ENCODE measurements around the gene ATP1A4.

Gene ATP1A4

DNA sequence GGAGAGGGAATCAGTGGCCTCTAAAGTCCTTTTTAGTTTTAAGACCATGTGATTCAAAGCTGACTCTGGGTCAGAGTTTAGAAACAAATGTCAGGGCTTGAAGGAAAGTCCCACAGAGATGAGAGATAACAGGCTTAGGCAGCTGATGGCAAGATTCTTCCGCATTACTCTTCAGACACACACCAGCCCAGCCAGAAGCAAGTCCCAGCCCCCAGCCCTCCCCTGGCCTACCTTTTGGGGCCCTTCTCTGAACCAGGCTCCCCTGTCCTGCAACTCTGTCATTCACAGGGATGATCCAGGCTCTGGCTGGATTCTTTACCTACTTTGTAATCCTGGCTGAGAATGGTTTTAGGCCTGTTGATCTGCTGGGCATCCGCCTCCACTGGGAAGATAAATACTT lies 25.8 kb downstream of the ATP1A4 start:
- no peak for DNase-seq (ENCODE audit: low spot score)

DNA sequence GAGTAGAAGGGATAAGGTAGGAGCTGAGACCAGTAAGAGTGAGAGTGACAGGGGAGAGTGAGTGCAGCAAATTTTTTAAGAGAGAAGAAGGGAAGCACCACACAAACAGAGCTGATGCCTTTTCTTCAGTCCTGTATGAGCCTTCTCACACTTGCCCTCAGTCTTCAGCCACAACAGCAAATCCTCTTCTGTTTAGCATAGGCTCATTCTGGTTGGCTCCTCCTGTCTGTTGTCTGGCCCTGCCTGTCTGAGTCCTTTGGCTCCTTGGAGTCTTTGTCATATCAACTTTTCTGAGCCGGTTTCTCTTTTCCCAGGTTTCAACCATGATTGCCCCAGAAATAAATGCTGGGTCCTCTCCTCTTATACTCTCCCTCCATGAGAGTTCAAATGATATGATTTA lies 26.3 kb downstream of the ATP1A4 start:
- no peak for DNase-seq (ENCODE audit: low spot score)

DNA sequence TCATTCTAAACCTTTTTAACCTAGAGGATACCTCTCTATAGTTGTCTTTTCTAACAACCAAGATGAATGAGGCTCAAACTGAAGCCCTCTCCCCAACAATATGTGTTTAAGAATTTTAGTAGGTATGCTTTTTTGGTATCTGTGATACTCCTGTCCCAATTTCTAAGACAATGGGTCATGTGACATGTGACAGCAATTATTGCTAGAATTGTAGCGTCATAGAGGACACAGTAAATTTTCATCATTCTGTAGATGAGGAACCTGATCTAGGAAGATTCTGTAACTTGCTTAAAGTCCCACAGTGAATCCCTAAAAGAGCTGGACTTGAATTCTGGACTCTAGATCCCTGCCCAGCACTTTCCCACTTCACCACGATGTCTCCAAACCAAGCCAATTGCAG lies 27.3 kb downstream of the ATP1A4 start:
- no peak for DNase-seq (ENCODE audit: low spot score)

DNA sequence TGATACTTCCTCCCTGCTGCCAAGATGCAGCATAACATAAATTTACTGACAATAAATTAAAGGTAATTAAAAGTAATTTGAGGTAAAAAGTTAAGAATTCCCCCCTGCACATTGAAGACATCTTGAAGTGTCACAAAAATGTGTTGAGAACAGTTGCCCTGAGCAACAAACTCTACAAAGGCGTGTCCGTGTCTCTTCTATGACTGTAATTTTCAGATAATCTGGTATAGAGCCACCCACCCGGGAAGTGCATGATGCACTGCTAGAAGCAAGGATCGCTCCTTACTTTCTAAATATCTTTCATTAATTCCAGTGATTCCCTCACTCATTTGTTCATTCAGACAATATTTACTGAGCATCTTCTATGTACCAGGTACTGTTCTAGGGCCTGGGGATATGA lies 27.9 kb downstream of the ATP1A4 start:
- DNase-seq (ENCODE audit: low spot score), result no peak

DNA sequence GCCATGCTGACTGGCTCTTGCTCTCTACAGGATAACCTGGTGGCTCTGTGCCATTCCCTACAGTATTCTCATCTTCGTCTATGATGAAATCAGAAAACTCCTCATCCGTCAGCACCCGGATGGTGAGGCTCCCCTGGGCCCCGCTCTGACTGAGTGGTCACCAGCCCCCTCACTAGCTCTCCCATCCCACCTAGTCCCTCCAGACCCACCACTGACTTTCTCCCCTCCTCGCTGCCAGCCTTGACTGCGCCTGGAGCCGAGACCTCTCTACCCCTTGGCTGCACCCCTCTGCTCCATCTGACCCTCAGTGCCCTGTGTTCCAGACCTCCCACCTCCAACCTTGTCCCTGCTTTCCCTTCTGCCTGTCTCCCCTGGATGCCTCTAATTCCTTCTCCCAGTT lies 34.8 kb downstream of the ATP1A4 start:
- DNase-seq (ENCODE audit: low spot score), result no peak

DNA sequence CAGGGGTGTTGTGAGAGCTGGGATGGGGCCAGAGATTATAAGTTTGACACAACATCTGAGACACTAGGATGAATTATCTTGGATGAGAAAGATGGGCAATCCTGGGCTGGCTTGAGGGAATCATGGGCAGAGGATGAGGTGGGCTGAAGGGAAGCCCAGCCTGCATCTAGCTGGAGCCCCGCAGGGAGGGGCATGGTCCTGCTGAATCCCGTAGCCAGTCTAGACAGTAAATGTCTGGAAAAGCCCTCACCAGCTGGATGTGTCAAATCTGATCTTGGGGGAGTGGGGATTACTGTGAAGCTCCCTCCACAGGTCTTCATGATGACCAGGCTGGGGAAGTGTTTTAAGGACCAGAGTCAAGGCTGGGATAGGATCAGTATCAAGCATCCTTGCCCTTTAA lies 35.3 kb downstream of the ATP1A4 start:
- no peak for DNase-seq (ENCODE audit: low spot score)

DNA sequence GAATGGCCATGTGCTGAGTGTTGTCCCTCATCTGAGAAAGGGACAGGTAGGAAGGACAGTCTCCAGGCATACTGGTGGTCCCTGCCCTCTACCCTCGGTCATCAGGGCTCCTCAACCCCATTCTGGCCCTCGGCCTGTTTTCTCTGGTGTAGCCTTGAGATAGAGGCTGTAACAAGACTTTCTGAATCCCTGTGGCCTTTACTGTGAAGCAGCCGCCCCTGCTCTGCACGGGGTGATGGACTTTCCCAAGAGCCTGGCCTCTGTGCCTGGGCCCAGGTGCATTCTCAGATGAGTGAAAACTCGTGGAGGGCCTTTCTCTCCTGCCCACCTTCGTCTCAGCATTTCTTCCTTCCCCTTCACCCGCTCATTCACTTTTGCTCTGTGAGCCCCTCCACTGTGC lies 36.0 kb downstream of the ATP1A4 start:
- no peak for DNase-seq (ENCODE audit: low spot score)

DNA sequence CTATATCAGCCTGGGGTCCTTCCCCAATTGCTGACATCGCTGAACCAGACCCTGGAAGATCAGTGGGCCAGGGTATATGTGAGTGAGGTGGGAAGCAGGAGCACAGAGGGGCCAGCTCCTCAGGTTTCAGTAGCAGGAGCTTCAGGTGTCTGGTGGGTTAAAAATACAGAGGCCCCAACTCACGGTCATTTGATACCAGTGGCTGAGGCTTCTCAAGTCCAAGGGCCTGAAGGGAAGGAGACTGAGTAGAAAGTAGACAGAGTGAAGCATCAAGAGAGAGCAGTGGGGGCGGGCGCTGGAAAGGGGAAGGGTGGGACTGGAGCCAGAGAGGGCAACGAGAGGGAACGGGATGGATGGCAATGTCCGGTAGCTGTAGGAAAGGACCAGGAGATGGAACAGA lies 36.9 kb downstream of the ATP1A4 start:
- no peak for DNase-seq (ENCODE audit: low spot score)

DNA sequence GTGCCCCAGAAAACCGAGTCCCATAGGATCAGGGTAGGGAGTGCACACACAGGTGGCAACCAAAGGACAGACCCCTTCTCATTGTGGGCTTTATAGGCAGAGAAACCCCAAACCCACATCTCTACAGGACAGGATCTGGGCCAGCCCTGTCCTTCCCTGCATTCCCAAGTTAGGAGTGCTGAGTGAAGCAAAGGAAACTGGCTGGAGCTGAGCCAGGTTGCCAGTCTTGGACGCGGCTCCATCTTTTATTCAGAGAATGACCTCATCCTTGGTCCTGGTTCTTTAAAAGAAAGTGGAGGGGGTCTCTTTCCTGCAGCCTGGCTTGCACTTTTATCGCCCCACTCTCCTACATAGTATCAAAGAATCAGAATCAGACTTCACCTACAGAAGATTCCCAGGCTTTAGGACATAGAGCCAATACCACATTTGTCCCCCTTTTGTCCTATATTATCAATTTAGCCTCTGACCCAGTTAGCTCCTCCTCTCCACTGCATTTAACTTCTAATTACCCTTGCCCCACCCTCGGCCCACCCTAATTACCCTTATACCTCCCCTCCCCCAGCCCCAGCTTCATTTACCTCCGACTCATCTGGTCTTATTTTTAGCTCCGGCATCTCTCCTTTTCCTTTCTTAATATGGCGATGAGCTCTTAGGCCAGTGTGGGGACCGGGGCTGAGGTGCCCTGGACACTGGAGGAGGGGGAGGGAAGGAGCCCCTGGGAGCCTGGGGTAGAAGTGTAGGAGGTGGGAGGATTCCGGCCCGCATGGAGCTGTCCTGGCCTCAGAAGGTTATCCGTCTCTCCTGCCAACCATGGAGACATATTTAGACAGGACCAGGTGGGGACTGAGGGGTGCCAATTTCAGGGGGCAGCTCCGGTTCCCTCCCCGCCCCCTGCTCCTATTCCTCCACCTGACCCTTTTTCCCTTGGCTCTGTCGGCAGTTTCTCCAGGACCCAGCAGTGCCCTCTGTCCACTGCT lies 38.5 kb downstream of the ATP1A4 start, which contains the start of gene CASQ1:
CASQ1 (plus strand) TSS at position 927 of the 977 bp plus-strand sequence. CDS start 177 bp downstream, outside the sequence.
- peak; percentile 62 for DNase-seq (ENCODE audit: low spot score)

DNA sequence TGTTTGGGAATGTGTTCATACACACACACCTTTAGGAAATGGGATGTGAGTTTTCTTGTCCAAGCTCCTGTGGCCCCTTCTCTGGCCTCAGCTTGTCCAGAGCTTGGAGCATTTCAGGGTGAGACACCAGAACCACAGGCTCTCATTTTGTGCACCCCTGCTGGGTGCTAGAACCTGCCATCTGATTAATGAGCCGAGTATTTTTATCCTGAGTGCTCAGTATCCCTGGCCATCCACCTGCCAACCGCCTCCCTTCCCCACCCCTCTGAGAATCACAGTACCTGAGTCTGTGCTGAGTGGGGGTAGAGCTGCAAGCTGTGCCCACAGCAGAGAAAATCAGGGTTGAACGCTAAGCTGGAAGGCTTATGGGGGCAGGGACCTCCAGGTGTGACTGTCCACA lies 40.4 kb downstream of the ATP1A4 start:
- no peak for DNase-seq (ENCODE audit: low spot score)

DNA sequence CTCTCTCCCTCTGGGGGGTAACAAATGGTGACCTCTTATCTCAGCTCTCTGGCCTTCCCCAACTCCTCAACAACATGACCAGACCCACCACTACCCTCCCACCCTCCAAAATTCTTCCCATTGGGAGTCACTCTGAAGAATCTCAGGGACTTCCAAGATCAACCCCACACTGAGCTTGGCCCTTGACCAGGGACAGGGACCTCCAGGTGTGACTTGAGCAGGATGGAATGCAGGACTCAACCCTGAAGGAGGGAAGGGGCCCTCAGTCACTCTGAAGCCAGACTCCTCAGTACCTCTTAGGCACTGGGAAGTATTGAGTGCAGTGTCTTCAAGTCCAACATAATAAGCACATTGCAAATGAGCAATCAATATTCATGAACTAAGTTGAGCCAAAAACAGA lies 40.8 kb downstream of the ATP1A4 start:
- no peak for DNase-seq (ENCODE audit: low spot score)

DNA sequence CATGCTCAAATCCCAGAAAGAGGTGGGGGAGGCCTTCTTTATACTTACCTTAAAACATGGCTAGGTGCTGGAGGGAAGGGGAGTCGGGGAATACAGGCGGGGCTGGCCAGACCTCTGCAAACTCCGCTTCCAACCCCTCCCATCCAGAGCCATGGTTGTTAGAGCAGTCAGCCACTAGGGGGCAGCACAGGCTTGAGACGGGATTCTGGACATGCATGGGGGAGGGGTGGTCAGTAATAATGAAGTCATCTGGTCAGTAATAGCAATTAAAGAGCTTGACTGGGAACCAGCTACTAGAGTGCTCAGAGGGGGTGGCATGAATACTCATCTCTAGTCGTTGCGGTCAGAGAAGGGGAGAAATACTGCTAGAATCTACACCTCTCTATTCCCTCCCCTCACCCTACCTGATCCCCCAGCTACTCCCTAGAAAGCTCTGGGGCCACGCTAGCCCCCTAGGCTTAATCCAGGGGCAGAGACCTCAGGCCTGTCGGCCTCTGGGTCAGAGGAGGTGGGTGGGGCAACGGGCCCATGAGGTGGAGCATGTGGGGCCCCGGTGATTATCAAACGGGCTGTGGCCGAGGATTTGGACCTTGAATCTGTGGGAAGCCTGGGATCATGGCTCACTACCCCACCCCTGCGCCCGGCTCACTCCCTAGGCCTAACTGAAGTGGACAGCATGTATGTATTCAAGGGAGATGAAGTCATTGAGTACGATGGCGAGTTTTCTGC lies 41.9 kb downstream of the ATP1A4 start:
- DNase-seq (ENCODE audit: low spot score), result peak; percentile 89

DNA sequence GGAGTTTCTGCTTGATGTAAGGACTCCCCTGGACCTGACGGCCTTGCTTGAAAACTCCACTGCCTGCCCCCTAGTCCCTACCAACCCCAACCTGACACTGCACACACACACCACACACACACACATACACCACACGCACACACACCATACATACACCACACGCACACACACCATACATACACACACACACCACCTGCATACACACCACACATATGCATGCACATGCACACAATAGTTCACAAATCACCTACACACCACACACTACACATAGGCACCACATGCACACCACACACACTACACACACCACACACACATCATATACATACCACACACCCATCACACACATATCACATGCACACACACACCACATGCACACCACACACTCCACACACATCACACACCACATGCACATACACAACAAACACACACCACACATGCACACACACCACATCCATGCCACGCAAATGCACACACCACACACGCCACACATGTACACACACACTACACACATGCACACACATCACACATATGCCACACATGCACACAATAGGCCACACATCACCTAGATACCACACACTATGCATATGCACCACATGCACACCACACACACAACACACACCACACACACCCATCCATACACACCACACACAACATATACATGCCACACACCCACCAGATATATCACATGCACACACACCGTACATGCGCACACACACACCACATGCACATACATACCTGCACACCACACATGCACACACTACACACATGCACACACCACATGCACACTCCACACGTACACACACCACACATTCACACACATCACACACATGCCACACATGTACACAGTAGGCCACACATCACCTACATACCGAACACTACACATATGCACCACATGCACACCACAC lies 42.7 kb downstream of the ATP1A4 start:
- no peak for DNase-seq (ENCODE audit: low spot score)

DNA sequence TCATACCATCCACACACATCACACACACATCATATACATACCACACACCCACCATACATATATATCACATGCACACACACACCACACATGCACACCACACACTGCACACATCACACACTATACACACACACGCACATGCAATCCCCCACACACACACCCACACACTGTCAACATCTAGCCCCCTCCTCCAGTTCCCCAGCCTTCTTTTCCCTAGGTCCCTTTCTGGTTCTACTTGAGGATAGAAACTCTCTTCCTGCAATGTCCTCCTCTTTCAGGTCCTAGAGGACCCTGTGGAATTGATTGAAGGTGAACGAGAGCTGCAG lies 43.3 kb downstream of the ATP1A4 start:
- no peak for DNase-seq (ENCODE audit: low spot score)

DNA sequence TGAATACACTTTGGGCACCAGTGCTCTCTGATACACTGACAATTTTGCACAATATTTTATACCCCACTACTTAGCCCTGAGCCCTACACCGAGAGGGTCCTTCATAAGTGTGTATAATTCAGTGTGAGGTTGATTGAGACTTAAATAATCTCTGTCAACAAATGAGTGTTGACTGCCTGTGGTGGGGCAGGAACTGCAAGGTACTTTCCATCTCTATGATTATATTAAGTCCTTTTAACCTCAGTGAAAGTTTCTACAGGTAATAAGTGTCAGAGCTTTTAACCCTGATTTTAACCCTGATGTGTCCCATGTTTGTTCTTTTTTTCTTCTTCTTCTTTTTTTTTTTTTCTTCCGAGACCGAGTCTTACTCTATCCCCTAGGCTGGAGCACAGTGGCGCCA lies 44.7 kb downstream of the ATP1A4 start:
- no peak for DNase-seq (ENCODE audit: low spot score)

DNA sequence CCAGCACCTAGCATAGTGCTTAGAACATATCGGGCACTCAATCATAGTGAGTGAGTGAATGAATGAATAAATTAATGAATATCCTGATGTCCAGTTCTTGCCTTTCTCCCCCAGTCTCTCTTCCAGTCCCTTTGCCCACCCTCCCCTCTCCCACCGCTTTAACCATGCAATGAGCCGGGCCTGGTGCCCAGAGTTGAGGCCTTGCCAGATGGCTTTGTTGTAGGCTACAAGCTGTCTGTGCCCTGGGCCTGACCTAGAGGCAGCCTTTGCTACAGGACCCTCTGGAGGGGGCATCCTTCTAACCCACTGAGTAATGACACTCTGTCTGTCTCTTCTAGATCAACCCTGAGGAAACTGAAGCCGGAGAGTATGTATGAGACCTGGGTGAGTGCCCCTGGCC lies 45.8 kb downstream of the ATP1A4 start:
- no peak for DNase-seq (ENCODE audit: low spot score)

DNA sequence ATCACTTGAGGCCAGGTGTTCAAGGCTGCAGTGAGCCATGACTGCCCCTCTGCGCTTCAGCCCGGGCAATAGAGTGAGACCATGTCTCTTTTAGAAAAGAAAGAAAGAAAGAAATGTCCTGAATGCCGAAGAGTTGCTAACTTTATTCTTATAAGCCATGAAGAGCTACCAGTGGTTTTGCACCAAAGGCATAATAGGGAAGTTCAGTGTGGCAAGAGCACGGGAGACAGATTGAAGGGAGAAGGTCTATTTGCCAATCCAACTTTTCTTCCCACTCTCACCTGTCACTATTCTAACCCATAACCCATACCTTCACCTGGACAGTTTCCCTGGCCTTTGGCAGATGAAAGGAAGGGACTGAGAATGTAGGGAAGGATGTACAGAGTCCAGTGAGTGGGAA lies 49.4 kb downstream of the ATP1A4 start:
- no peak for DNase-seq (ENCODE audit: low spot score)

DNA sequence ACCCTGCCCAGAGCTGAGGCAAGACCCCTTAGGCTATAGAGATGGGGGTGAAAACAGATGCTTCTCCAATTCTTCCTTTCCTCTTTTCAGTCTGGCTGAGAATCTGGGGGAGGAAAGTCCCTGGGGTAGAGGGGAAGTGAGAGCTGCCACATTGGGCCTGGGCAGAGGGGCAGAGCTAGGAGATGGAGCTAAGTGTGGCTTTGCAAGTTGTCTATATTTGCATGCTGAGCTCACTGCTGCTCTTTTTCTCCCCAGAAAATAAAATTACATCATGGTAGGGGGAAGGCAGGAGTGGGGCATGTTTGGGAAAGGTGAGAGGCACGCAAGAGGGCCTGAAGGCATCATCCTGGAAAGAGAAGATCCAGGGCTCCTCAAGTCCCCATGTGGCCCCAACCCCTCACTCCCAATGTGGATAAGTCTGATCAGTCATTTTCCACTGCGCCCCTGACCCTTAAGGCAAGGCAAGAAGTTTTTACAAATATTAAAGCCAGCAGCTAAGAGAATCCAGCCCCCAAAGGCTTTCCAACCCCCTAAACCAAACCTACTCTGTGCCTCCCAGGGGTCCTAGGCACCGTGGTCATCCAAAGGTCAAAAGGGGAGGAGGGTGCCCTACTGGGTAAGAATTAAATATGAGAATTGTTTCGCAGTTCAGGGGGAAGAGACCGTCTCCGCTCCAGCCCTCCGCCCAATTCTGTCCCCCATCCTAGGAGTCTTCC lies 53.3 kb downstream of the ATP1A4 start:
- no peak for DNase-seq (ENCODE audit: low spot score)

DNA sequence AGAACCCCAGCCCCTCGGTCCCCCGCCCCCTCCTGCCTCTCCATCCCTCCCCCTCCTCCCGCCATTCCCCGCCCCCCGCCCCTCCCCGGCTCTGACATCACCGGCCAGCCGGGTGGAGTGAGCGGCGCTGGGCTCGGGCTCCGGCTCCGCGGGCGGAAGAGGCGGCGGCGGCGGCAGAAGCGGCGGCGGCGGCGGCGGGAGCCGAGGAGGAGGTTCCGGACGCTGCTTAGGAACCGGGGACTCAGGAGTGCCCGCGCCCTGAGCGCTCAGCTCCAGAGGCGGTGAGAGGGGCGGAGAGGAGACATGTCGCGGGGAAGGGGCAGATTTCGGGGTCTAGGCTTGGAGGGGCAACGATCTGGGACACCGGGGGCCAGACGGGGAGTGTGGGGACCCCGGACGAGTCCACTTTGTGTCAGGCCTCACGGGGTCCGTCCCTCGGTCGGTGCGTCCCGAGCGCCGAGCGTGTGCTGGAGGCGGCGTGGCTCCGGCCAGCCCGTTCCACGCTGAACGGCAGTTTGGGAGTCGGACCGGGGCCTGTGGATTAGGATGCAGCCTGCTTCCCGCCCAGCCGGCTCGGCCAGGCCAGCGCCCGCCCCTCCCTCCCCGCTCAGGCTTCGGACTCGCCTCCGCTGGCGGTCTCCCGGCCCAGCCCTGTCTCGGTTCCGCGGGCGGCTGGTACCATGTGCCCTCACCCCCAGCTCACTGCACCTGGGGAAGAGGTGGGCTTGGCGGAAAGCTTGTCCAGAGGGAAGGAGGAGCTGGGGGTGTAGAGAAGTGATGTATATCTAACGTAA lies 54.0 kb downstream of the ATP1A4 start, which contains the start of gene PEA15:
PEA15 (plus strand) TSS at position 143 of the 794 bp plus-strand sequence. CDS start 6,161 bp downstream, outside the sequence.
- peak; percentile 96 for DNase-seq (ENCODE audit: low spot score)

DNA sequence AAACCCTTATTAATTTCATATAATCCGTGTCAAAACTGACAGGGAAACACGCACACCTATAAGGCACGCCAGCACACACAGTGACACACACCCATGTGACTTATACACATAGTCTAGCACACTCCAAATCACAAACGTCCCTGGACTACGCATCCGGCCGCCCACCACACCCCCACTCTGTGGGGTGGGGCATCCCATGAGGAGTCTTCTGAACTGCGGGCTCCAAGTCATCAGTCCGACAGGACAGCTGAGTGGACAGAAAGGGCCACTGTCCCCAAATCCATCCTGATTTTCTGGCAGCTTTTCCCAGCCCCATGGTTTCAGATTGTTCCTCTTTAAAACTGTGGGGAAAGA lies 54.6 kb downstream of the ATP1A4 start:
- DNase-seq (ENCODE audit: low spot score), result peak; percentile 78
